HG03457 (cell line): Measurements from ENCODE around the gene PAM16.
"Not testable (repeated sequence)": the region's sequence is repeated elsewhere in the genome, so short reads cannot be mapped to it uniquely, and the experiment has no call there.

ENCODE experiments used
- ATAC-seq: cut with Tn5 transposase; IDR thresholded peaks from one replicate; pipeline ENCODE4 v1.9.1; 2021; ENCODE audit warnings: moderate number of reproducible peaks; ENCODE audit not compliant: unreplicated experiment

The PAM16 gene

DNA sequence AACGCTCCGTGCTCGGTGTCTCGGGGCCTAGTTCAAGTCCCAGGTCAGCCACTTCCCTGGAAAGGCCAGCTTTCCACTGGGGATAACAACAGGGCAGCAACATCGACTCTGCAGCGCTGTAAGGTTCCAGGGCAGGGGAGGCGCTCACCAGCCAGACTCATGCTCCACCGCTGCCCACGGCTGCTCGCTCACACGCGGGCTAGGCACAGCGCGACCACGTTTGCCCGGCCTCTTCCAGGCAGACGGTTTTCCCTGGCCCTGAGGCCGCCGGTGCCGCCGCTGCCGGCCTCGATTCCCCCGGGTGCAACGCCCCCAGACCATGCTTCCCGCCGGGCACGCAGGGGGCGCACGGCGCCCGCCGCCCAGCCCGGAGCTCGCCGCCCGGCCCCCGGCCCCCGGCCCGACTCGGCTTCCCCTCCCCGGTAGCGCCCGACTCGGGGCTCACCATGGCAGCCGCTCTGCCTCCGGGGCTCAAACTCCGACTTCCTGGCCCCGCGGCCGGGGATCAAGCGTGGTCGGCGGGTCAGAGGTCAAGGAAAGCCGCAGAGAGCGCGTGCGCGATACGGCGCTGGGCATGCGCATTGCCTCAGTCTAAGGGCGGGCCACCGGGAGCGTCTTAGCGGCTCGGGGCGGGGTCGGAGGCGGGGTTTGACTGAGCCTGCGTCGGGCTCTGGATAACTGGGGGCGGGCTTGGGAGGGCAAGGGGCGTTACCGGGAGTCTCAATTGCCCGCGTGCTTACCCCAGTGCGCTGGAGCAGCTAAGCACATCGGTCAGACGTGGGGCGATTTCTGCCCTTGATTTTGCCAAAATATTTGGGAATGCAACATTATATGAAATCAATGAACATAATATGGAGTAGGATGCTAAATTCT is at the start of gene PAM16:
TSS of gene PAM16 (minus strand) at position 535 of the 873 bp plus-strand sequence. CDS start at position 448, 87 bp downstream.
- peak; percentile 55 for ATAC-seq

DNA sequence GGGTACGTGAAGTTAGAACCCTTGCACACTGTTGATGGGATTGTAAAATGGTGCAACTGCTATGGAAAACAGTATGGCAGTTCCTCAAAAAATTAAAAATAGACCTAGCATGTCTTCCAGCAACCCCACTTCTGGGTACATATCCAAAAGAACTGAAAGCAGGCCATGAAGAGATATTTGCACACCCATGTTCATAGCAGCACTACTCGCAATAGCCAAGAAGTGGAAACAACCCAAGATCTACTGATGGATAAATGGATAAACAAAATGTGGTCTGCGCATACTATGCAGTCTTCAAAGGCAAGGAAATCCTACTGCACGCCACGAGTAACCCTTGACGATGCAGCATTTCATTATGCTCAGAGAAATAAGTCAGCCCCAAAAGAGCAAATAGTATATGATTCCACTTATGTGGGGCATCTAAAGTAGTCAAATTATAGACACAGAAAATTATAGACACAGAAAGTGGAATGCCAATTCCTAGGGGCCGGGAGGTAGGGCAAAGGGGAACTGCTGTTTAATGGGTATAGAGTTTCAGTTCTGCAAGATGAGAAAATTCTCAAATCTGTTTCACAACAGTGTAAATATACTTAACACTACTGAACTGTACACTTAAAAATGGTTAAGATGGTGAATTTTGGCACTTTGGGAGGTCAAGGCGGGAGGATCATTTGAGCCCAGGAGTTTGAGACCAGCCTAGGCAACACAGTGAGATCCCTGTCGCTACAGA is 48.0 kb upstream of the PAM16 start:
- no peak for ATAC-seq

DNA sequence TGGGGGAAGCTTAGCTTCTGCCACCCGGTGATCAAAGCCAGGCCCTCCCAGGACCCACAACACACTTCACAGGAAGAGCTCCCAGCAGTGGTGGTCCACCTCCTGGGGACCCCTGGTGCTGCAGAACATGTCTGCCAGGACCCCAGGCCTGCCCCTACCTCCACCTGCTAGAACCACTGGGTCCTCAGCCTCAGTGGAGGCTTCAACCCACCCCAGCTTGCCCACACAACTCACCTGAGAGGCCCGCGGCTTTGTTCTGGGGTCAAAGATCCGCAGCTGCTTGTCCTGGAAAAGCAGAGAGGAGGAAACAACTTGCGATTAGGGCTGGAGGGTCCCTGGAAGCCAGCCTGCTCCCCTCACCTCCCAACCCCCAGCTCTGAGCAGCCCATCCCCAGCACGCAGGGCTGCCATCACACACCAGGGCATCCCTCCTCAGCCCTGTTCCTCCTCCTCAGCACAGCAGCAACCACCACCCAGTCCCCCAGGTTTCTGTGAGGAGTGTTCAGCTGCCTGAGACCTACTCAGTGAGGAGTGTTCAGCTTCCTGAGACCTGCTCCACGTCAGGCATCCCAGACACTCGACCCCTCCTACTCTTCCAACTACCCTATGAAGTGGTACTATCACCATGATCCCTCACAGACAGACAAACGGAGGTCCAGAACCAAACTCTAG is 44.1 kb upstream of the PAM16 start:
- ATAC-seq, result no peak

DNA sequence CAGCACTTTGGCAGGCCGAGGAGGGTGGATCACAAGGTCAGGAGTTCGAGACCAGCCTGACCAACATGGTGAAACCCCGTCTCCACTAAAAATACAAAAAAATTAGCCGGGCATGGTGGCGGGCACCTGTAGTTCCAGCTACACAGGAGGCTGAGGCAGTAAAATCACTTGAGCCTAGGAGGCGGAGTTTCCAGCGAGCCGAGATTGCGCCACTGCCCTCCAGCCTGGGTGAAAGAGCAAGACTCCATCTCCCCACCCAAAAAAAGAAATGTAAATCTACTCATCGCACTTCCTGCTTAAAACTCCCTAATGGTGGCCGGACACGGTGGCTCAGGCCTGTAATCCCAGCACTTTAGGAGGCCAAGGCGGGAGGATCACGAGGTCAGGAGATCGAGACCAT is 42.7 kb upstream of the PAM16 start:
- ATAC-seq, result not testable (repeated sequence)

DNA sequence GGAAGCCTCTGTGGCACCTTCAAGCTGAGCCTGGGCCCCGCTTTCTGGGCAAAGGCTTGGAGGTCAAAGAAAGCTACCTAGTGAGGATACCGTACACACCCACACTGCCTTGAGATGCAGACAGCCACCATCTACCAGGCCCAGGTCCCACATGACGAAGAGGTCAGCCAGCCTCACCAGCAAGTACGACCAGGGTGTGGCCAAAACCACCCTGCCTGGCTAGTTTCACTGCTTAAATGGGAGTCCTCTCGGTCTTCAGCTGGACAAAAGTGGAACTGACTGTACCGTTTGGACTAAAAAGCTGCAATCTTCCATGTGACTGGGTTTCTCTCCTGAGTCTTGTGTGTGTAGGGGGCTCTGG is 42.1 kb upstream of the PAM16 start:
- no peak for ATAC-seq

DNA sequence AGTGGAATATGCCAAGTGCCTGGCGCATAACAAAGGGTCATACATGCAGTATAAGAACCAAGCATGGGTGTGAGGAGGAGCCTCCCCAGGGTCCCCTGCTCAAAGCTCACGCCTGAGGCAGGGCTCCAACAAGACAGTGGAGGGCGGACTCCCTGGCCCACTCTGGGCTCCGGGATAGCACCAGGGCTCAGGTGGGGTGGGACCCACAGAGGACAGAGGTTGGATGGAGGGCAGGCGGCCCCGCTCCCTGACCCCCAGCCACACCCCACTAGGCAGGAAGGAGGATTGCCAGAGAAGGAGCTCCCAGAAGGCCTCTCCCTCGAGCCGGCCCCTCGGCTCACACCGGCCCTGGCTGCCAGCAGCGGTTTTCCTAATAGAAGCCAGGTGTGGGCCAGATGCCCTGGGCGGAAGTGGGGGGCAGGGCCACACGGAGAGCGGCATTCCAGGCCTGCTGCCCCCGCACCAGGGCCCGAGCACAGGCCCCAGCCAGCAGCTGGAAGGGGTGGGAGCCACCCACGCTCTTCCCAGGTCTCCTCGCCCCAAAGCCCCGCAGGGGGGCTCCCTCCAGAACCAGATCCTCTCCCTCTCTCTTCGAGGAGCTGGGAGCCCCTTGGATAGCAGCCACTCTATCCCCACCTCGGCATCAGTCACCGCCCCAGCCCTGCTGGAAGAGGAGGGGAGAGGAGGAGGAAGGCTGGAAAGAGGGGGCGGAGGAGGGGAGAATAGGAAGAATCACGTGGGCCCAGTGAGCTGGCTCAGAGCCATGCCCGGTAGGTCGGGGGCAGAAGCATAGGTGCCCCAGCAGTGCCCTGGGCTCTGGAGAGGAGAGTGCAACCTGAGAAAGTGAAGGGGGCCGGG is 41.5 kb upstream of the PAM16 start:
- ATAC-seq, result no peak

DNA sequence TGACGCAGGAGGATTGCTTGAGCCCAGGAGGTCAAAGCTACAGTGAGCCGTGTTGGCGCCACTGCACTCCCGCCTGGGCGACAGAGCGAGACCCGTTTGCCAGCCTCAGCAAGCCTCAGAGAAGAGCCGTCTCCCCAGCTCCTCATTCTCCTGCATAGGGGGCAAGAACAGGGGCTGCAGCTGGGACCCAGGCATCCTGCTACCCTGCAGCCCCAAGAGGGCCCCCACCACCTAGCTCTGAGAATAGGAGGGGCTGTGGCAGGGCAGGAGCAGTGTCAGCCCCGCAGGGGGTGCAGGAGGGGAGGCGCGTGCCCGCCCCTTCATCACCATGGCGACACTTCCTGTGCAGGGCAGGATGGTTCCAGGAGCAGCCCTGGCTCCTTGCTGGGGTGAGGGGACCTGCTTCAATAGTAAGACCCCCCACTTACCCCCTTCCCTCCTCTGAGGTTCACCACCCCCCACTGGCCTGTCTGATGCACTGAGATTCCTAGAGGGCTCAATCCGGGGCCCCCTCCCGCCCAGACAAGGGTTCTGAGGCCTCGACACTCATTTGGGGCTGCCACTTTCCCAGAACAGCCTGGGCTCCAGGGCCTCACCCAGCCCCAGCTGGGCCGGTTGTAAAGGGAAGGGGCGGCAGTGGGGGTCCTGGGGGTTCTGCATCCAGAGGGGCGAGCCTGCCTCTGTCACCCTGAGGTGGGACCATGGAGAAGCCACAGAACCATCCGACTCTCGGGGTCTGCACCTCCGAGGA is 40.7 kb upstream of the PAM16 start:
- no peak for ATAC-seq

DNA sequence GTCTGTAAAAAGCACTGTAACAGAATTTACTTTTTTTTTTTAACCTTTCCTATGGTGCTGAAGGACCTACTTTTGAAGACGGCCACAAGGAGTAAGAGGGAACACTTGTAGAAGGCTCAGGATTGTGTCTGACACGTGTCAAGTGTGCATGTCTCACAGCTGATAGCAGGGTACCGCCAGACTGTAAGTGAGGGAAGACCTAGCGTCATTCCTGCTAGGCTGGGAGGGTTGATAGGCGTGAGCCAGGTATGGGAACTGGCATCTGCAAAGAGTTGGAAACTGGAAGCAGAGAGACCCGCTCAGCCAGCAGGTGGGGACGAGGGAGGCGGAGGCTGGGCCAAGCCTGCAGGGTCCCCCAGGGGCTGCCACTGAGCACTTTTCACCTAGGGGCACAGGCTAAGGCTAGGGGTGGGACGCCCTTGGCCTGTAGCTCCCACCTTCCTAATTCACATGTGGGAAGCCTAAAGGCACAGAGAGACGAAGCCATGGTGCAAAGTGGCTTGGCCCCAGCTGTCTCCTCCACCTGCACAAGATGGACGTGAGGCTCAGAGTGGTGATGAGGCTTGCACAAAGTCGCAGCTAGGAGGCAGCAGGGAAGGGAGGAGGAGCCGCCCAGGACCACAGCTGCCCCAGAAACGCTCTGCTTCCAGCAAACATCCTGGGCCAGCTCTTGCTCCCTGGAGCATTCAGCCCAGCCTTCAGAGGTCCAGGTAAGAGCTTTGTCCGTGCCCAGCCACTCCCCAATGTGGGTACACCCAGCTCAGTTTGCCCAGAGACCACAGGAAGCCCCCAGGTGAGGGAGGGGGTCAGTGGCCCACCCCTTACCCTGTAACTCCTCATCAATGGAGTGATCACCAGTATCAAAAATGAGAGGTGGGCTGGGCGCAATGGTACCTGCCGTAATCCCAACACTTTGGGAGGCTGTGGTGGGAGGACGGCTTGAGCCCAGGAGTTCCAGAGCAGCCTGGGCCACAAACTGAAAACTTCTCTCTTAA is 39.4 kb upstream of the PAM16 start:
- no peak for ATAC-seq

DNA sequence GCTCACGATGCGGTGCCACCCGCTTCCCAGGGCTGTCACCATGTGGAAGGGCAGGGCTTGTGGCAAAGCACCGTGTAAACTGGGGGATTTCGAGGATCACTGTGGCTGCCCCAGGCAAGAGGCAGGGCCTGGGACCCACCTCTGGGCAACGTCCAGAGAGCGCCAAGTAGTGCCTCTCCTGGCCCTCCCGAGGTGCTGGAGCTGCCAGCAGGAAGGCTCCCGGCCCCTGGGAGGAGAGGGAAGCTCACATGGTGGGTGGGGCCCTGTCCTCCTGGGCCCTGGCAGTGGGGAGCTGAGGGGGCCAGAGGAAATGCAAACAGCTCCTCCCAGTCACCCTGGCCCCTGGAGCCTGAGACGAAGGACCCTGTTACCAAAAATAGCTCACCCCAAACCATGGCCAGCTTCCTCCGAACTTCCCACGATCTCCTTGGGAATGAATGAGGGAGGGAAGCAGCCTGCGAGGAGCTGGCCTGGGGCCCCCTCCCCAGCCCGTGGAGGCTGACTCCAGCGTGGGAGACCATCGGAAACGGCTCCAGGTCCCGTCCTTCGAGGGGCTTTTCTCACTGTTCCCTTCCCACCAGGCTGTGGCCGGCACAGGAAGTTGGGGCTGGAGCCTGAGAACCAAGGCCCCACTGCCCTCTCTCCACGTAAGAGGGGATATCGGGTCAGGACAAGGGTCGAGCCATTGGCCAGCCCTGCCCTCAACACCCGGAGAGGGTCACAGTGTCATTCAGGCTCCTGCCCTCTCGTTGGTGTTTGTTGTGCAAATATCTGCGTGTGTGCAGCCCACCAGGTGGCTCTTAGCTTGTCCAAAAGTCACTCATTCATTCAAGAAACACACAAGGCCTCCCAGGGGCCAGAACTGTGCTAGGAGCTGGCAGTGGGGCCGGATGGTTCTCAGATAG is 38.2 kb upstream of the PAM16 start:
- ATAC-seq, result no peak

DNA sequence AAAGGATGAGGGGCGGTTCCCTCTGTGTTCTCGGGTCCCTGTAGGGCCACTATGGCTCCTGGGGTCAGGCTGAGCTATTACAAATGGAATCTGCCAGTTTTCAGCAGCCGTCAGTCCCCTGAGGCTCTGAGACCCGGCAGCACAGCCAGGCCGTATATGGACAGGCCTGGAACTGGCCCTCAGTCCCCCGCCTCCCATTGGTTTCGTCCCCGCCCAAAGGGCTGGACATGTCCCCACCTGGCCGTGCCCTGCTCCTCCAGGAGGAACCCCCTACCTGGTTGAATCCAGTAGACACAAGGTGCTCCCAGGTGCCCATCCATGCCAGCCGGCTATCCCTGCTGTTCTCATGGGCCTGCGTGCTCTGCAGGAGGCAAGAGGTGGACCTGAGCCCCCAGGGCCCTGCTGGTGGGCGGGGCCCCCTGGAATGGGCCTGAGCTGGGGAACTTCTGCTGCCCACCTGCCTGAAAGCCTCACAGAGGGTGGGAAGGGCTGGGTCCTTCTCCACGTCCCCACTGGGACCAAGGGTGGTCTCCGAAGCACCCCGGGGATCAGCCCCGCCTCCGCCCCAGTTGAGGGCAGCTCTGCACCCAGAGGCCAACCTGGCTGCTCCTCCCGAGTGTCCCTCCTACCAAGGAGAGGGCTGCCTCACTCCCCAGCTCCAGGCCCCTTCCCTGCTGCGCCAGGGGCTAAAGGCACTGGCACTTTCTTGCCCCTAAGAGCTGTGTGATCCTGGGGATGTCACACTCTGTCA is 37.3 kb upstream of the PAM16 start:
- no peak for ATAC-seq

DNA sequence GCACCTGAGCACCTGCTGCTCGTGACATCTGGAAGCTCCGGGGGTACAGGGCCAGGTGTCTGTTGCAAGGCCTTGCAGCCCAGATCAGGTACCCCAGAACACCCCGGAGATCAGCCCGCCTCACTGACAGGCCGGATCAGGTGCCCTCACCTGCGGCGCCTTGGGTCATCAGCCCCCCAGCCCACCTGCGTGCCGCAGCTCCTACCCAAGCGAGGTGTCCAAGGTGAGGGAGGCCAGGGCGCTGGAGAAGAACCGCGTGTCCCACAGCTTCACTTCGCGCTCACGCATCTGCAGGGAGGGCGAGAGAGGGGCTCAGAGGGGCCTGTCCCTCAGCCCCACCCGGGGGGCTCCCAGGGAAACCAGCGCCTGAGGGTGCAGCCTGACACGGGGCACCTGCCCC is 36.7 kb upstream of the PAM16 start:
- ATAC-seq, result no peak

DNA sequence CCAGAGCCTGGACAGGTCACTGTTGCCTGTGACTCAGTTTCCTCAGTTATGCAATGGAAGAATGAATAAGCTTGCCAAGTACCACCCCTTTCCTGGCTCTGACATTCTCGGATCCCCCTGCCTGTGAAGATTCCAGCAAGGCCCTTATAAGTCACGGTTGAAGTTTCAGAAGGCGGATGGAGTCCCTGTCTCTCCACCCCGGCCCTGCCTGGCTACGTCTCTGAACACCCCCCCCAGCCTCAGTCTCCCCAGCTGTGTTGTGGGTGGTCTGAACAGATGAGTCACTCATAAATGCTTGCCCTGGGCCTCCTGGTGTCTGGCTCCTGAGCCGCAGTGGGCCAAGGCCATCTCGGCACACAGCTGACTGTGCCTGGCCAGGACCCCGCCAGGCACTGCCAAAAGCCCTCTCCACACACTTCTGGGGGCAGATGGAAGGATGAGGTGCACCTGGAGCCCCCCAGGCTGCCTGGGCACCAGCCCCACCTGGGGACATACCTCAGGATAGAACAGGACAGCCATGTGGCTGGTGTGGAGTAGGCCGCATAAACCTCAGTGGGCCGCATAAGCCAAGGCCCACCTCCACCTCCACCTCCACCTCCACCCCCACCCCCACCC is 35.9 kb upstream of the PAM16 start:
- no peak for ATAC-seq

DNA sequence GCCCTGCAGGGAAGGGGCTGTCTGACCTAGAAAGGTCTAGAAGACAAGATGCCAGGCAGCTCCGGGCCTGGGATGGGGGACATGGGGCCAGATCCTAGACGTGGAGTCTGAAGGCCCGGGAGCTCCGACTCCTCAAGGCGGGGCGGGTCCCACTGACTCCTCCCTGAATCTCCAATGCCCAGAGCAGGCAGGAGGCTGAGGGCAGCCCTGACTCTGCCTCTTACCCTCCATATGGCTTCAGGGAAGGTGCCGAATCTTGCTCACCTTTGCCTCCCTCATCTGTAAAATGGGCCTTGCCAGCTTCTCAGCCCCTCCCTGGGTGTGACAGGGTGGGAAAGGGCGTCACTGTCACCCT is 35.3 kb upstream of the PAM16 start:
- ATAC-seq, result no peak

DNA sequence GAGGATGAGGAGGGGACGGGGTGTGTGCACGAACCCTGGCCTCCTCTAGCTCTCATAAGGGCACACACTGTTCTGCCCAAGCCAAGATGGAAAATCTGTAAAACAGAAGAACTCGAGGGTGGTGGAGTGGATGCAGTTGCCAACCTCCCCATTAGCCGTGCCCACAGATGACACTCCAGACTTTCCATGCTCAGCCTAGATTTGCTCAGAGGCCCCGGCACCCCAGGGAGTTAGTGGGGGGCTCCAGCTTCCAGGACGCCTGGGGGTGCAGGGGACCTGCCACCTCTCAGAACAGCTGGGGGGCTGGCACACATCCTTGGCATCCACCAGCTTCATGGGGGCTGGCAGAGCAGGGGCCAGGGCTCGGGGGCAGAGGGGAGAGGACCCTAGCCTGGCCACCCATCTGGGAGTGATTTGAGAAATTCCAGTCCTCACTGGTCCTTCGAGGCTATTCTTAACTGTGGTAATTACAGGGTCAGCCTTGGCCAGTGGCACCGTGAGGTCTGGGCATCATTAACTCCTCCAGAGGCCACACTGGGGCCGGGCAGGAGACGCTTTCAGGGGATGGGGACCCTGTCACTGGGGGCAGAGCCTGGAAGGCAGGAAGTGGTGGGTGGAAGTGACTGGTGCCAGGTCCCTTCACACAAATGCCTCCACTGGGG is 34.8 kb upstream of the PAM16 start:
- ATAC-seq, result no peak

DNA sequence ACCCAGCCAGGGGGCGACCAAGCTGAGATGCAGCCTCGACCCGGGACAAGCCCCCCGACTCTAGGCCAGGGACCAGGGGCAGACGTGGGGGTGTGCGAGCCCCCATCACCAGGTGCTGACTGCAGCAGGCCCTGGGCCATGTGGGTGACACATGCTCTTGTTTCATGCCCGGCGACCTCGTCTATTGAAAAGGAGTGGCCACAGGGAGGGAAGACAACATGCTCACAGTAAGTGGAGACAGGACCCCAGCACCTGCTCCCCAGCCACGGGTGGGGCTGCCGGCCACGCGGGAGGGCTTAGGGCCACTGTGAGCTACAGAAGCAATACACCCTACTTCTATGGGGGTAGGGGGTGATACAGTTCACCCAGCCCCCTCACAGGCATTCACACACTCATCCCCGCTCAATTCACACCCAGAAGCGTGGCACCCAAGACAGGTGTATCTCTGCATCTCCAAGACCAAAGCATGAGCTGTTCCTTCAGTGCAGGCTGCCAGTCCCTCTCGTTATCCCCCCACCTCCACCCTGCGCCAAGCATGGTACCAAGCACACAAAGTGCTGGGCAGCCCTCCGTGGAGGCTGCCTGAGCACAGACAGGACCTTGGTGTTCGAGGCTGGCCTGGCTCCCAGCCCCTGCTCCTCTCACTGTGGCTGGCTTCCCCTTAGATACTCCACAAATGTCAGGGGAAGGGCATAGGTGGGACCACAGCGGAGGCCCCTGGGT is 34.1 kb upstream of the PAM16 start:
- ATAC-seq, result no peak

DNA sequence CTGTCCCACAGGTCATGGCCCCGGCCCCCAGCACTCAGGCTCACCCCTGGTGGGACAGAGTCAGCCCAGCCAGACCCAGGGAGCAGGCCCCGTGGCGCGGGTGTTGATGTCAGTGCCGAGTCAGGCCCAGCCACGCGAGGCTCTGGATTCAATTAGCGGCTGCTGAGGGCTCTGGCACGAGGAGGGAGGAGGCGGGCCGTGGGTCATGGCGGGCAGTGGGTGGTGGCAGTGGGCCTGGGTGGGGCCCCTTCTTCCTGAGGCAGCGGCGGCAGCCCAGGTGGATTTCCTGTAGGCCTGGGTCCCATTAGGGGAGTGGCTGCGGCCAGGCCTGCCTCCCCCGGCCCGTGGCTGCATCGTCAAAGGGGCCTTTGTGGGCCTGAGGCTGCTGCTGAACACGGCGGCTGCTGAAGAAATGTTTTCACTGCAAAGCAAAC is 33.4 kb upstream of the PAM16 start:
- no peak for ATAC-seq
